GM19397 (cell line): Measurements from ENCODE around the gene SUPT6H.
"Not testable (repeated sequence)": the region's sequence is repeated elsewhere in the genome, so short reads cannot be mapped to it uniquely, and the experiment has no call there.

Experiments
- ATAC-seq: cut with Tn5 transposase; IDR thresholded peaks from one replicate; pipeline ENCODE4 v1.9.1; 2021; ENCODE audit warnings: mild to moderate bottlenecking, moderate library complexity; ENCODE audit not compliant: unreplicated experiment

The SUPT6H gene

GRCh38 chr17:28646039-28646754 is 15.8 kb upstream of the SUPT6H start:
- no peak for ATAC-seq

- no peak for ATAC-seq
Observed at GRCh38 chr17:28648698-28649097, 13.3 kb upstream of the SUPT6H start.

- no peak for ATAC-seq
Observed at GRCh38 chr17:28655160-28655559, 6.8 kb upstream of the SUPT6H start.

- ATAC-seq = no peak
Observed at GRCh38 chr17:28657756-28658155, 4.2 kb upstream of the SUPT6H start.

- ATAC-seq = not testable (repeated sequence)
Observed at GRCh38 chr17:28658342-28658741, 3.7 kb upstream of the SUPT6H start.

- not testable (repeated sequence) for ATAC-seq
Observed at GRCh38 chr17:28658766-28659496, 3.1 kb upstream of the SUPT6H start.

- not testable (repeated sequence) for ATAC-seq
Observed at GRCh38 chr17:28659497-28659881, 2.5 kb upstream of the SUPT6H start.

GRCh38 chr17:28662527-28662829 is 473 bp downstream of the SUPT6H start:
- ATAC-seq = no peak

- ATAC-seq = no peak
Observed at GRCh38 chr17:28663723-28664122, 1.7 kb downstream of the SUPT6H start.

GRCh38 chr17:28665994-28666393 is 4.0 kb downstream of the SUPT6H start:
- no peak for ATAC-seq

GRCh38 chr17:28667870-28668269 is 5.9 kb downstream of the SUPT6H start:
- ATAC-seq = no peak

GRCh38 chr17:28669918-28670317 is 7.9 kb downstream of the SUPT6H start:
- no peak for ATAC-seq

- ATAC-seq = no peak
Observed at GRCh38 chr17:28675490-28675889, 13.5 kb downstream of the SUPT6H start.

GRCh38 chr17:28675980-28676379 is 14.0 kb downstream of the SUPT6H start:
- ATAC-seq = no peak

GRCh38 chr17:28682655-28683054 is 20.6 kb downstream of the SUPT6H start:
- no peak for ATAC-seq

GRCh38 chr17:28684963-28685362 is 23.0 kb downstream of the SUPT6H start:
- ATAC-seq = no peak

GRCh38 chr17:28685366-28685765 is 23.4 kb downstream of the SUPT6H start:
- no peak for ATAC-seq

GRCh38 chr17:28686296-28686695 is 24.3 kb downstream of the SUPT6H start:
- no peak for ATAC-seq

GRCh38 chr17:28688481-28688880 is 26.5 kb downstream of the SUPT6H start:
- ATAC-seq = no peak

- ATAC-seq = no peak
Observed at GRCh38 chr17:28689011-28689410, 27.0 kb downstream of the SUPT6H start.

- ATAC-seq = no peak
Observed at GRCh38 chr17:28693869-28694268, 31.9 kb downstream of the SUPT6H start.

- ATAC-seq = no peak
Observed at GRCh38 chr17:28698253-28698941, 36.4 kb downstream of the SUPT6H start.
